Measurements from ENCODE around the gene SIGLEC10. TPM values are rescaled to one million over a fixed set of nuclear protein-coding genes. Genes with fewer than 3 reads are reported as not detected.
A peak's percentile ranks its signal among the peaks of the same experiment; 100 is the strongest.
"Not testable (repeated sequence)": the region's sequence is repeated elsewhere in the genome, so short reads cannot be mapped to it uniquely, and the experiment has no call there.

Gene SIGLEC10, protein sequence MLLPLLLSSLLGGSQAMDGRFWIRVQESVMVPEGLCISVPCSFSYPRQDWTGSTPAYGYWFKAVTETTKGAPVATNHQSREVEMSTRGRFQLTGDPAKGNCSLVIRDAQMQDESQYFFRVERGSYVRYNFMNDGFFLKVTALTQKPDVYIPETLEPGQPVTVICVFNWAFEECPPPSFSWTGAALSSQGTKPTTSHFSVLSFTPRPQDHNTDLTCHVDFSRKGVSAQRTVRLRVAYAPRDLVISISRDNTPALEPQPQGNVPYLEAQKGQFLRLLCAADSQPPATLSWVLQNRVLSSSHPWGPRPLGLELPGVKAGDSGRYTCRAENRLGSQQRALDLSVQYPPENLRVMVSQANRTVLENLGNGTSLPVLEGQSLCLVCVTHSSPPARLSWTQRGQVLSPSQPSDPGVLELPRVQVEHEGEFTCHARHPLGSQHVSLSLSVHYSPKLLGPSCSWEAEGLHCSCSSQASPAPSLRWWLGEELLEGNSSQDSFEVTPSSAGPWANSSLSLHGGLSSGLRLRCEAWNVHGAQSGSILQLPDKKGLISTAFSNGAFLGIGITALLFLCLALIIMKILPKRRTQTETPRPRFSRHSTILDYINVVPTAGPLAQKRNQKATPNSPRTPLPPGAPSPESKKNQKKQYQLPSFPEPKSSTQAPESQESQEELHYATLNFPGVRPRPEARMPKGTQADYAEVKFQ
- 1 to 10 TPM; 1.3 to 4.5 TPM for total RNA-seq
- long read RNA-seq, result 0 reads

DNA sequence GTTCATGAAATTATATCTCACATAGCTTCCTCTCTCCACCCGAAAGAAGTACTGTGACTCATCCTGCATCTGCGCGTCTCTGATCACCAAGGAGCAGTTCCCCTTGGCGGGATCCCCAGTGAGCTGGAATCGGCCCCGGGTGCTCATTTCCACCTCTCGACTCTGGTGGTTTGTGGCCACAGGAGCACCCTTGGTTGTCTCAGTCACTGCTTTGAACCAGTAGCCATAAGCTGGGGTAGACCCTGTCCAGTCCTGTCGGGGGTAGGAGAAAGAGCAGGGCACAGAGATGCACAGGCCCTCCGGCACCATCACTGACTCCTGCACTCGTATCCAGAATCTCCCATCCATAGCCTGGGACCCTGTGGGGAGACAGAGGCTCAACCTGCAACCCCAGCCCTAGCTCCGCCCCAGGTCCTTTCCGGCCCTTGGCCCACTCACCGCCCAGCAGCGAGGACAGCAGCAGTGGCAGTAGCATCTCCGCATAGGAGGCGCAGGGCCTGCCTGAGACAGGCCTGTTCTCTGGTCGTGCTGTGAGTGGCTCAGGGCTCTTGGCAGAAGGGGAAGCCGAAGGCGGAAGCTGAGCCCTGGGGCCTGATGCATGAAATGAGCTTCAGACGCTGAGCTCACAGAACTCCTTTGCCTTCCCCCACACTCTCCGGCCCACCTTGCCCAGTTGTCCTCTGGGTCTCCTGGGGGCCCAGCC is at the start of gene SIGLEC10:
SIGLEC10 (minus strand) TSS at position 536 of the 703 bp plus-strand sequence; CDS start at position 475, 61 bp downstream.
- ATAC-seq (peak; percentile 24), DNase-seq (peak in 1 of 2 donors; percentile 44)
- intact Hi-C loops (cut with DNase I, micrococcal nuclease), result loop anchor here in 1 of 2 donors (10.0 kb wide), 1 partner anchor 92 kb away; no protein-coding TSS in a partner anchor

DNA sequence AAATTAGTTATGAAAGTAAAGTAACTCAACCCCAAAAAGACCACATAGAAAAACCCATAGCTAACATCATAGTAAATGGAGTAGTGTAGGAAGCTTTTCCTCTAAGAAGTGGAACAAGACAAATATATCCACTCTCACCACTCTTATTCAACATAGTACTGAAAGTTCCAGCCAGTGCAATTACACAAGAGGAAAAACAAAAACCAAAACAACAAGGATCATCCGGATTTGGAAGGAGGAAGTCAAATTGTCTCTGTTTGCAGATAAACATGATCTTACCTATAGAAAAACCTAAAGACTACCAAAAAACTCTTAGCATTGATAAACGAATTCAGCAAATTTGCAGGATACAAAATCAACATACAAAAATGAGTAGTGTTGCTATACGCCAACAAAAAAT is 49.3 kb upstream of the SIGLEC10 start:
- DNase-seq (no peak), ATAC-seq (no peak)
- intact Hi-C loops (cut with DNase I, micrococcal nuclease), result no loop called here

- DNase-seq; ATAC-seq; intact Hi-C loops (cut with DNase I, micrococcal nuclease): not testable (repeated sequence)
Observed at GRCh38 chr19:51463976-51464581, 46.6 kb upstream of the SIGLEC10 start.

DNA sequence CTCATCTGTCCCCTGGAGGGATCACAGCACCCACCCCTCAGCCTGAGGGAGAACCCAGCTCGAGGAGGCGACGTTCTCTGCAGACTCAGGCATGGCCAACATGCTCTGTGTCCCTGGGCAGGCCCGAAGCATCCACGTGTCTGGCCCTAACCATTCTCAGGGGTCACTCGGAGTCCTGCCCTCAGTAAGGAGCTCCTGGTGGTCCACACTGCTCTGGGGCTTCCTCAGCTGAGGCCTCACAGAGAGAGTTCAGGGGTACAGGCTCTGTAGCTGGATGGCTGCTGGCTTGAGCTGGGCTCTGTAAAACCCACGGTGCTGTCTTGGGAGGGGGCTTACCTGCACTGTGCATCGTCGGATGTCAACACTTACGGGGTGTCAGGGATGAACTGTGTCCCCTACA is 45.2 kb upstream of the SIGLEC10 start:
- DNase-seq, result no peak
- intact Hi-C loops (cut with DNase I, micrococcal nuclease), result no loop called here
- no peak for ATAC-seq

DNA sequence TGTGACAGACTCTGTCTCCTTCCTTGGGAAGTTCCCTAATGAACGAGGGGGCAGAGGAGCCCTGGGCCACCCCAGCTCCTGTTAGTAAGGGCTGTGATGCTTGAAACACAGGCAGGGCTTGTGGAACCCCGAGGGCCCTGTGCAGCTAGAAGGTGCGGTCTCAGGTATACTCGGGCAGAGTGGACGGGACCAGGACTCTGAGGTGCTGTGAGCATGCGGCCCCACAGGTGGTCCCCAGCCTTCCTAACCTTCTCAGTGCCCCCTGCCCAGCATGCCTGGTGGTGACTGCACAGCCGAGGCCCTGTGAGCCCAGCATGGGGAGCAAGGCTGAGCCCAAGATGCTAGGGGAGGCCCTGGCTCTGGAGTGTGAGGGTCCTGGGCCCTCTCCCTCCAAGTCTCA is 44.8 kb upstream of the SIGLEC10 start:
- no peak for DNase-seq
- intact Hi-C loops (cut with DNase I, micrococcal nuclease), result no loop called here
- ATAC-seq, result no peak

DNA sequence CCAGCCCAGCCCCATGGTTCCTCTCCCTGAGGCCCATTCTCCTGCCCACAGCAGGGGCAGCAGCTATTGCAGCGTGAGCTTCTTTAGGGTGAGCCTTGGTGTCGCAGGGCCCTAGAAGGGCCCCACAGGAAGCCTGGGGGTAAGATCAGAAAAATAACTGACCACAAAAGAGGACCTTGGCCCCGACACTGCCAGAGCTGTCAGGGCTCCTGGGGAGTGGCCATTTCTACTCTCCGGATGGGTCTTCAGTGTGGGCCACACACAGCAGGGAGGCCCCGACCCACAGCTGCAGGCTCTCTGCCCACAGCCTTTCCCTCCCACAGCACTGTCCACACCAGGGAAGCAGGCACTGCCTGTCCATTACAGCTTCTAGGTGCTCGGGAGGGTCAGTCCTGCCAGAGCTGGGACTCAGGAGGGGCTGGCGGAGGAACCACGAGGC is 44.3 kb upstream of the SIGLEC10 start:
- intact Hi-C loops (cut with DNase I, micrococcal nuclease), result no loop called here
- peak in 1 of 2 donors; percentile 36 for DNase-seq
- ATAC-seq, result no peak

GRCh38 chr19:51460164-51460992 is 42.9 kb upstream of the SIGLEC10 start:
- ATAC-seq, result no peak
- intact Hi-C loops (cut with DNase I, micrococcal nuclease), result no loop called here
- no peak for DNase-seq

GRCh38 chr19:51458899-51459505 is 41.6 kb upstream of the SIGLEC10 start:
- intact Hi-C loops (cut with DNase I, micrococcal nuclease), result no loop called here
- ATAC-seq (no peak), DNase-seq (no peak)

DNA sequence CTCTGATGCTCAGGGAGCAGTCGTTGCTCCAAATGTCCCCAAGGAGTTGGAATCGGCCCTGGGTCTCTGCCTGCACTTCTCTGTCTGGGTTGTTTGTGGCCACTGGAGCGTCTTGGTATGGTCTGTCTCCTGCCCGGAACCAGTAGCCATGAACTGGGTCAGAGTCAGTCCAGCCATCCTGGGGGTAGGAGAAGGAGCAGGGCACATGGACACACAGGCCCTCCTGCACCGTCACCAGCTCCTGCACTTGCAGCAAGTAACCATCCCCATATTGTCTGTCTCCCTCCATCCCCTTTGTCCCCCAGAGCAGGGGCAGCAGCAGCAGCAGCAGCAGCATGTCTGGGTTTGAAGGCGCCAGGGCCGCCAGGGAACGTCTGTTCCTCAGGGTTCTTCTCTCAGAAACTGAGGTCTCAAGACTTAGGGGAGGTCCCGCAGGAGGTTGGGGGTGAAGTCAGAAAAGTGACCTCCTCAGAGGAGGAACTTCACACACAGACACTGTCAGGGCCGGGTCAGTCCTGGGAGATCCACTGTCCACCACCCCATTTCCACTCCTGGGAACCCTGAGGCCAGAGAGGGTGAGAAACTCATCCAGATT is 40.7 kb upstream of the SIGLEC10 start, which contains the start of gene SIGLEC8:
SIGLEC8 (minus strand) TSS at position 404 of the 595 bp plus-strand sequence; CDS start at position 337, 67 bp downstream.
- intact Hi-C loops (cut with DNase I, micrococcal nuclease), result no loop called here
- DNase-seq (no peak), ATAC-seq (no peak)

DNA sequence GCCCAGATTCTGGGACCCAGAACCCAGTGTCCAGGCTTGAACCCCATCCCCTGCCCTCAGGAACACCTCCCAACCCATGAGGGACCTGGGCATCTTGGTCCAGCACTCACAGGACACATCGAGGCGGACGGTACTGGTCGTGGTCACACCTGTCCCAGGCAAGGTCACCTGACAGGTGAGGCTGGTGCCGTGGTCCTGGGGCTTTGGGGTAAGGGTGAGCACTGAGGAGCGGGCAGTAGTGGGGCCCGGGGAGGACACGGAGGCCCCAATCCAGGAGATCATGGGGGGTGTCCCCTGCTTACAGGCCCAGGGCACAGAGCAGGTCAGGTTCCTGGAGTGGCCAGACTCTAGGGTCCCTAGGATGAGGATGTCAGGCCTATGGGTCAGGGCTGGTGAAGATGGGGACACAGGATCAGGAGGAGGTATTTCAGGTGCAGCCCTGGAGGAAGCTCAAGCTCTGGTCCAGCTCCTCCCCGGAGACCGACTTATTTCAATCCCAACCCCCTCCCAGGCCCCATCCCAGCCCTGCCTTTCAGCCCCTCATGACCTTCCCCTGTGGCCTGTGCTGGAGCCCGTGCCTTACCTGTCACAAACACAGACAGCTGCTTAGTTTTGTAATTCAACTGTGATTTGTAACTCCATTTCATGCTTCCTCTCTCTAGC is 40.0 kb upstream of the SIGLEC10 start:
- intact Hi-C loops (cut with DNase I, micrococcal nuclease), result no loop called here
- ATAC-seq (no peak), DNase-seq (no peak)

DNA sequence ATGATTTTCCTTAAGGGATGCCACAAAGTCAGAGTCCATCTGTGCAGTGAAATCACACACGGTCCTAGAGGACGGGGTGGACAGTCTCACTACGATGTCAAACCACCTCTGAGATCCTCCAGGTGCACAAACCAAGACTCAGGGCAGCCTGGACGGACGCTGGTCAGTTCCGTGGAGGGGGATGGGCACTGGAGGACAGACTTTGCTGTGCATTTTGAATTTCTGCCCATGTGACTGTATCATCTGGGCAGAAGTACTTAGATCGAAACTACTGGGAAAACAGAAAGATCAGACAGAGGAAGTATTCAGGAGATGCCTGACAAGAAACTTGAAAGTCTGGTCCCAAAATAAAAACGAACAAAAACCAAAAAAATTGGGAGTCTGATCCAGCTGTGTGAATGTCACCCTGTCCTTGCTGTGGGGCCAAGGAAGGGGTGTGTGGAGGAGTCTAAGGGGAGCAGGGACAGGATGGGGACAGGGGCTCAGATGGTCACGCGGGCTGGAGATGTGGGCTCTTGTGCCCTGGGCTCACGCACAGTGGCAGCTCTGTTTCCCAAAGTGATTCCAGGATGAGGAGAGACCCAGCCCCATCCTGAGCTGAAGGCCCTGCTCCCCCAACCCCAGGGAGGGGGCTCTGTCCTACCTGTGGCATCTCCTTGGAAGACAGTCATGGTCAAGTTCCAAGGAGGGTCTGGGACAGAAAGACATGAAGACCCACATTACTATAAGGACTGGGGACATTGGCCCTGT is 39.3 kb upstream of the SIGLEC10 start:
- ATAC-seq, result no peak

GRCh38 chr19:51450730-51451307 is 33.4 kb upstream of the SIGLEC10 start:
- intact Hi-C loops (cut with DNase I, micrococcal nuclease), result no loop called here
- ATAC-seq, result no peak
- no peak for DNase-seq

More for the DNA sequence above, 39.3 kb upstream of the SIGLEC10 start:
- intact Hi-C loops (cut with DNase I, micrococcal nuclease), result no loop called here
- no peak for DNase-seq

- DNase-seq, result no peak
- intact Hi-C loops (cut with DNase I, micrococcal nuclease), result loop anchor here in 1 of 2 donors (5.0 kb wide), 1 partner anchor 111 kb away; no protein-coding TSS in a partner anchor
- ATAC-seq, result no peak
Observed at GRCh38 chr19:51448411-51449016, 31.1 kb upstream of the SIGLEC10 start.

GRCh38 chr19:51448011-51448410 is 30.6 kb upstream of the SIGLEC10 start:
- no peak for ATAC-seq

GRCh38 chr19:51447510-51447909 is 30.1 kb upstream of the SIGLEC10 start:
- intact Hi-C loops (cut with DNase I, micrococcal nuclease), result loop anchor here in 1 of 2 donors (5.0 kb wide), 1 partner anchor 110 kb away; no protein-coding TSS in a partner anchor
- not testable (repeated sequence) for DNase-seq, ATAC-seq

More at GRCh38 chr19:51448011-51448410, 30.6 kb upstream of the SIGLEC10 start:
- intact Hi-C loops (cut with DNase I, micrococcal nuclease), result loop anchor here in 1 of 2 donors (5.0 kb wide), 1 partner anchor 111 kb away; no protein-coding TSS in a partner anchor
- DNase-seq, result no peak

All from left colon (tissue), 2 donors.